ENCODE measurements around the gene CFAP119.

DNA sequence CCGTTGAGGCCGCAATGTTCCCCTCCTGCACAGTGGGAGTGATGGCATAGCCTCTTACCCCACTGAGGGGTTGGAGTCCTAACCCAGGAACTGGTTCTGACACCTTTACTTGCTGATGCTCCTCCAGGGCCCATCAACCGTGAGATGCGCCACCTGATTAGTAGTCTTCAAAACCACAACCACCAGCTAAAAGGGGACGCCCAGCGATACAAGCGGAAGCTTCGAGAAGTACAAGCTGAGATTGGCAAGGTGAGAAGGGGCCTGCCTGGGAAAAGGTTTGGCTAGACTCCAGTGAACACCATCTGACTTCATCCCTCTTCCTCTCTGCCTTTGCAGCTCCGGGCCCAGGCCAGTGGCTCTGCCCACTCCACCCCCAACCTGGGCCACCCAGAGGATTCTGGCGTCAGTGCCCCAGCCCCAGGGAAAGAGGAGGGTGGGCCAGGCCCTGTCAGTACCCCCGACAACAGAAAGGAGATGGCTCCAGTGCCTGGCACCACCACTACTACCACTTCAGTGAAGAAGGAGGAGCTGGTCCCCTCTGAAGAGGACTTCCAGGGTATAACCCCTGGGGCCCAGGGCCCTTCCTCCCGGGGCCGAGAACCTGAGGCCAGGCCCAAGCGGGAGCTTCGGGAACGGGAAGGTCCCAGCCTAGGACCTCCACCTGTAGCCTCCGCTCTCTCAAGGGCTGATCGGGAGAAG is 6.1 kb upstream of the CFAP119 start:
- TF ChIP-seq POLR2AphosphoS5 (IDR thresholded peaks at IDR 0.05), result no peak
- TF ChIP-seq, protein P1, sequence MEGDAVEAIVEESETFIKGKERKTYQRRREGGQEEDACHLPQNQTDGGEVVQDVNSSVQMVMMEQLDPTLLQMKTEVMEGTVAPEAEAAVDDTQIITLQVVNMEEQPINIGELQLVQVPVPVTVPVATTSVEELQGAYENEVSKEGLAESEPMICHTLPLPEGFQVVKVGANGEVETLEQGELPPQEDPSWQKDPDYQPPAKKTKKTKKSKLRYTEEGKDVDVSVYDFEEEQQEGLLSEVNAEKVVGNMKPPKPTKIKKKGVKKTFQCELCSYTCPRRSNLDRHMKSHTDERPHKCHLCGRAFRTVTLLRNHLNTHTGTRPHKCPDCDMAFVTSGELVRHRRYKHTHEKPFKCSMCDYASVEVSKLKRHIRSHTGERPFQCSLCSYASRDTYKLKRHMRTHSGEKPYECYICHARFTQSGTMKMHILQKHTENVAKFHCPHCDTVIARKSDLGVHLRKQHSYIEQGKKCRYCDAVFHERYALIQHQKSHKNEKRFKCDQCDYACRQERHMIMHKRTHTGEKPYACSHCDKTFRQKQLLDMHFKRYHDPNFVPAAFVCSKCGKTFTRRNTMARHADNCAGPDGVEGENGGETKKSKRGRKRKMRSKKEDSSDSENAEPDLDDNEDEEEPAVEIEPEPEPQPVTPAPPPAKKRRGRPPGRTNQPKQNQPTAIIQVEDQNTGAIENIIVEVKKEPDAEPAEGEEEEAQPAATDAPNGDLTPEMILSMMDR (IDR thresholded peaks at IDR 0.05), result no peak
- no peak for TF ChIP-seq POLR2A (IDR thresholded peaks at IDR 0.05)

All from sigmoid colon (tissue), 4 donors.